ENCODE results near the gene SPATA18. TPM values are rescaled to one million over a fixed set of nuclear protein-coding genes. Genes with fewer than 3 reads are reported as not detected.

SPATA18 gene
- total and polyA plus RNA-seq, 2 of the 8 experiments (the other 6 are each of a cell fraction or from before 2014, with no cell fraction given), result 1.4 to 2.4 TPM

DNA sequence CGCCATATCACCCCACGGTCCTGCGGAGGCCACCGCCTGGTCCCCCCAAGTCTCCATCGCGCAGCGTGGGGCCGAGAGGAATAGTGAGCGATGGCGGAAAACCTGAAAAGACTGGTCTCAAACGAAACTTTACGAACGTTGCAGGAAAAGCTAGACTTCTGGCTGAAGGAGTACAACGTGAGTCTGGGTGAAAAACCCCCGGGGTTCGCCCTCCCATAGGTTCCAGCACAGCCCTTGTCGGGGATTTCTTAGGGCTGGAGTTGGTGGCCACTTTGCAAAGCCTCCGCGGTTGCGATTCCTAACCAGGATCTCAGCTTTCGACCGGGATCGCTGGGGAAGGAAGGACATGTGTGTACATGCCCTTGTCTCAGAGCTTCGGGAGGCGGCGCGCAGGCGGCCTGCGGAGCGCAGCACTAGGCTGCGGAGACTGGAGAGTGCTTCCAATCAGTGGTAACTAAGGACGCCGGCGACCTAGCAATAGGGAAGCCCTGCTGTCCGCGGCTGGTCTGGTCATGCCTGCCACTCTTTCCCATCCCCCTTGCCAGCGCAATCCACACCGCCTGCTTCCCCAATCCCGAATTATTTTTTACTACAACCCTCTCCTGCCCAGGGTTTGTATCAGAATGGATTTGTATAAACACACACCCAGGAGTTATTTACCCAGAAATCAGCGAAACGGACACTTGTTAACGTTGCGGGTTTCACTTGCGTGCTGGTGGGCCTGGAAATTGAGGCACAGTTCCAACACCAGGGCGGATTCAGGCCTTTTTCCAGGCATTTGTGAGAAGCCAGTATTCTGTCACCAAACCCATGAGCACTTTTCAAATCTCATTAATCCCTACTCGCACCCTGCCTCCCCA, 741 bp downstream of the SPATA18 start:
- H4K8ac ChIP-seq (ENCODE audit: extremely low read depth, insufficient read depth, low read length), result peak overlapping the region; percentile 31; the same call in 1 of the 2 replicates
- peak overlapping the region; percentile 85; the same call in 1 of the 2 replicates for H2BK5ac ChIP-seq (ENCODE audit: low read depth, low read length)
- no peak overlapping the region for H2BK15ac ChIP-seq (ENCODE audit: low read length)
- peak overlapping the region; percentile 56 to 73 (median 66) for H3K9ac ChIP-seq (replicated peaks in 1 of 4; ENCODE audit: extremely low read depth in 1 of 4, low read depth in 3 of 4, low read length in 3 of 4)
- H3K79me1 ChIP-seq (ENCODE audit: low read depth, low read length), result no peaks in the 10 kb centered on the region
- H3K4me2 ChIP-seq (ENCODE audit: insufficient read depth in 1 of 2, low read depth in 2 of 2, low read length in 2 of 2), result peak overlapping the region; percentile 69 to 75
- H3K27ac ChIP-seq (ENCODE audit: low read depth, low read length), result no peak overlapping the region
- H3K4me3 ChIP-seq (ENCODE audit: extremely low read depth in 1 of 4, insufficient read depth in 2 of 4, low read depth in 3 of 4, low read length in 4 of 4), result peak overlapping the region; percentile 56 to 85 (median 70)
- no peaks in the 10 kb centered on the region for H4K20me1 ChIP-seq (replicated peaks in 1 of 2; ENCODE audit: control insufficient read depth in 1 of 2, insufficient read depth in 2 of 2, low read length in 2 of 2)
- peak; percentile 85 to 87 for DNase-seq (ENCODE audit: low read depth in 1 of 2, low spot score in 2 of 2)
- H3K9me3 ChIP-seq (ENCODE audit: insufficient read depth in 2 of 2, low read depth in 1 of 2, low read length in 1 of 2), result peaks cover 0 to 3% of the 10 kb centered on the region in 2 experiments; a peak in 1 of 4 replicates
- peak overlapping the region; percentile 80 for H2BK12ac ChIP-seq (ENCODE audit: low read depth, low read length)
- POLR2A ChIA-PET (ENCODE audit: partially characterized antibody), result interaction anchor here (1.0 to 1.8 kb wide), 2 partner anchors 13 to 154 kb away, joined by 3 to 6 read pairs; partner anchors contain the start of gene SGCB
- peaks cover 0 to 2% (median 0%) of the 10 kb centered on the region in 4 experiments; a peak in 3 of 7 replicates for H3K4me1 ChIP-seq (replicated peaks in 1 of 4; ENCODE audit: control insufficient read depth in 3 of 4, insufficient read depth in 4 of 4, low read length in 3 of 4)
- no peak overlapping the region for H3K23ac ChIP-seq (ENCODE audit: insufficient read length)
- no peak overlapping the region for H2AK5ac ChIP-seq (ENCODE audit: low read depth, low read length)
- H3K56ac ChIP-seq (replicated peaks; ENCODE audit: insufficient read length, low read depth, low read length), result peak overlapping the region; percentile 93
- CTCF ChIA-PET (ENCODE audit: partially characterized antibody), result interaction anchor here (1.5 kb wide), 1 partner anchor 15 kb away, joined by 3 read pairs; no protein-coding TSS in a partner anchor
- peak overlapping the region; percentile 24 for H3K14ac ChIP-seq (ENCODE audit: insufficient read length)
- peaks cover 8% of the 10 kb centered on the region for H3K23me2 ChIP-seq (ENCODE audit: low read depth, low read length)
- peak overlapping the region; percentile 45 for H4K5ac ChIP-seq (ENCODE audit: insufficient read length, low read depth, low read length)
- H2AFZ ChIP-seq (ENCODE audit: low read length), result peak overlapping the region; percentile 85
- FAIRE-seq, result no peak
- no peak overlapping the region for H2BK20ac ChIP-seq (ENCODE audit: low read length)
- H3K27me3 ChIP-seq (replicated peaks in 1 of 4; ENCODE audit: control insufficient read depth in 3 of 4, extremely low read depth in 1 of 4, insufficient read depth in 3 of 4, low read length in 3 of 4), result peaks cover 1 to 13% (median 10%) of the 10 kb centered on the region in 4 experiments; a peak in 6 of 7 replicates
- H3K79me2 ChIP-seq (ENCODE audit: control insufficient read depth in 1 of 2, insufficient read depth in 2 of 2, low read length in 2 of 2), result no peaks in the 10 kb centered on the region
- 7% methylated on average over 46 of the region's 46 CpGs; no CpG with 5 or more reads in 1 of the 2 experiments for WGBS, 2 experiments (ENCODE audit: extremely low coverage in 1 of 2, insufficient coverage in 1 of 2, insufficient read length in 1 of 2, insufficient replicate concordance in 2 of 2, low coverage in 1 of 2, low lambda C conversion rate in 2 of 2, missing lambda C conversion rate in 1 of 2)
- peak overlapping the region; percentile 69 for H2BK120ac ChIP-seq (replicated peaks; ENCODE audit: low read depth, low read length)
- peak overlapping the region; percentile 80 for H4K91ac ChIP-seq (replicated peaks; ENCODE audit: insufficient read length, low read length)
- H3K36me3 ChIP-seq (ENCODE audit: control insufficient read depth in 2 of 4, insufficient read depth in 4 of 4, low read length in 3 of 4), result no peaks in the 10 kb centered on the region
- H3K18ac ChIP-seq (ENCODE audit: extremely low read depth, low read length), result peak overlapping the region; percentile 63
- no peak overlapping the region for H3K4ac ChIP-seq (replicated peaks; ENCODE audit: insufficient read length, low read depth, low read length)
- TF ChIP-seq, protein P1, sequence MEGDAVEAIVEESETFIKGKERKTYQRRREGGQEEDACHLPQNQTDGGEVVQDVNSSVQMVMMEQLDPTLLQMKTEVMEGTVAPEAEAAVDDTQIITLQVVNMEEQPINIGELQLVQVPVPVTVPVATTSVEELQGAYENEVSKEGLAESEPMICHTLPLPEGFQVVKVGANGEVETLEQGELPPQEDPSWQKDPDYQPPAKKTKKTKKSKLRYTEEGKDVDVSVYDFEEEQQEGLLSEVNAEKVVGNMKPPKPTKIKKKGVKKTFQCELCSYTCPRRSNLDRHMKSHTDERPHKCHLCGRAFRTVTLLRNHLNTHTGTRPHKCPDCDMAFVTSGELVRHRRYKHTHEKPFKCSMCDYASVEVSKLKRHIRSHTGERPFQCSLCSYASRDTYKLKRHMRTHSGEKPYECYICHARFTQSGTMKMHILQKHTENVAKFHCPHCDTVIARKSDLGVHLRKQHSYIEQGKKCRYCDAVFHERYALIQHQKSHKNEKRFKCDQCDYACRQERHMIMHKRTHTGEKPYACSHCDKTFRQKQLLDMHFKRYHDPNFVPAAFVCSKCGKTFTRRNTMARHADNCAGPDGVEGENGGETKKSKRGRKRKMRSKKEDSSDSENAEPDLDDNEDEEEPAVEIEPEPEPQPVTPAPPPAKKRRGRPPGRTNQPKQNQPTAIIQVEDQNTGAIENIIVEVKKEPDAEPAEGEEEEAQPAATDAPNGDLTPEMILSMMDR (IDR thresholded peaks at IDR 0.05; ENCODE audit: control extremely low read depth in 1 of 3, insufficient read depth in 1 of 3, low read depth in 1 of 3, low read length in 3 of 3), result no peak
- TF ChIP-seq KDM1A (IDR thresholded peaks at IDR 0.05; ENCODE audit: borderline replicate concordance, low read length) (no peak), TAF7 (optimal IDR thresholded peaks at IDR 0.05; ENCODE audit: borderline replicate concordance, low read depth, low read length) (no peak), CBX5 (IDR thresholded peaks at IDR 0.05; ENCODE audit: low read depth, low read length) (no peak)

Measured in H1 (cell line).